ENCODE results near the gene GCG. TPM values are rescaled to one million over a fixed set of nuclear protein-coding genes. Genes with fewer than 3 reads are reported as not detected.

Gene GCG
- total RNA-seq, 1 experiment from 2014 or later = not detected

- BruUV-seq (replicated peaks) = no TSS peak
- ChIA-PET POLR2A (ENCODE audit: unreplicated experiment) (no interaction called here), CTCF (no interaction called here)
- H3K79me2 ChIP-seq (ENCODE audit: low read depth) = no peaks in the 10 kb centered on the region
- intact Hi-C loops (cut with micrococcal nuclease; ENCODE audit: unreplicated experiment) = loop anchor here (2.0 kb wide), 1 partner anchor 118 kb away; no protein-coding TSS in a partner anchor
- no peak overlapping the region for H3K4me3 ChIP-seq
- no peaks in the 10 kb centered on the region for H3K36me3 ChIP-seq (ENCODE audit: low read depth)
- no peak for DNase-seq
- TF ChIP-seq CTCF (conservative IDR thresholded peaks at IDR 0.05) (no peak), EZH2 (IDR thresholded peaks at IDR 0.05; ENCODE audit: low read depth) (no peak)
- no peaks in the 10 kb centered on the region for H4K20me1 ChIP-seq (ENCODE audit: insufficient read depth)
- no peaks in the 10 kb centered on the region for H3K9me2 ChIP-seq (ENCODE audit: insufficient read depth)
- H3K9me3 ChIP-seq (ENCODE audit: insufficient read depth, low read depth) = no peaks in the 10 kb centered on the region
- H2AFZ ChIP-seq = no peak overlapping the region
- no peak overlapping the region for H3K4me2 ChIP-seq
- no peak overlapping the region for H3K27ac ChIP-seq
- no peaks in the 10 kb centered on the region for H3K4me1 ChIP-seq (replicated peaks; ENCODE audit: insufficient read depth)
- no peaks in the 10 kb centered on the region for H3F3A ChIP-seq (ENCODE audit: insufficient read depth, low read depth)
- no peaks in the 10 kb centered on the region for H3K27me3 ChIP-seq (ENCODE audit: insufficient read depth, low read depth)
Measured at GRCh38 chr2:162125138-162125537, 26.9 kb downstream of the GCG start.

GRCh38 chr2:162123806-162124758 lies 28.0 kb downstream of the GCG start:
- Histone ChIP-seq H3K9me2 (ENCODE audit: insufficient read depth) (no peaks in the 10 kb centered on the region), H3K27me3 (ENCODE audit: insufficient read depth, low read depth) (no peaks in the 10 kb centered on the region), H3K27ac (no peak overlapping the region), H4K20me1 (ENCODE audit: insufficient read depth) (no peaks in the 10 kb centered on the region), H3F3A (ENCODE audit: insufficient read depth, low read depth) (no peaks in the 10 kb centered on the region), H3K36me3 (ENCODE audit: low read depth) (no peaks in the 10 kb centered on the region), H3K4me3 (no peak overlapping the region), H2AFZ (no peak overlapping the region), H3K9me3 (ENCODE audit: insufficient read depth, low read depth) (no peaks in the 10 kb centered on the region), H3K4me1 (replicated peaks; ENCODE audit: insufficient read depth) (no peaks in the 10 kb centered on the region), H3K79me2 (ENCODE audit: low read depth) (no peaks in the 10 kb centered on the region), H3K4me2 (no peak overlapping the region)
- intact Hi-C loops (cut with micrococcal nuclease; ENCODE audit: unreplicated experiment) = loop anchor here (1.0 to 5.0 kb wide), 3 partner anchors 117 to 538 kb away; no protein-coding TSS in a partner anchor
- ChIA-PET POLR2A (ENCODE audit: unreplicated experiment) (no interaction called here), CTCF (no interaction called here)
- DNase-seq = peak in 1 of 2 experiments; percentile 39
- no TSS peak for BruUV-seq (replicated peaks)
- TF ChIP-seq EZH2 (IDR thresholded peaks at IDR 0.05; ENCODE audit: low read depth) (no peak), CTCF (conservative IDR thresholded peaks at IDR 0.05) (peak; percentile 75)

- H3K27me3 ChIP-seq (ENCODE audit: insufficient read depth, low read depth) = no peaks in the 10 kb centered on the region
- peaks cover 5% of the 10 kb centered on the region; the same call in 1 of the 2 replicates for H3F3A ChIP-seq (ENCODE audit: insufficient read depth, low read depth)
- H4K20me1 ChIP-seq (ENCODE audit: insufficient read depth) = no peaks in the 10 kb centered on the region
- TF ChIP-seq CTCF (conservative IDR thresholded peaks at IDR 0.05) (no peak), EZH2 (IDR thresholded peaks at IDR 0.05; ENCODE audit: low read depth) (no peak)
- H3K36me3 ChIP-seq (ENCODE audit: low read depth) = no peaks in the 10 kb centered on the region
- no peaks in the 10 kb centered on the region for H3K9me3 ChIP-seq (ENCODE audit: insufficient read depth, low read depth)
- H3K9me2 ChIP-seq (ENCODE audit: insufficient read depth) = no peaks in the 10 kb centered on the region
- H3K27ac ChIP-seq = peak overlapping the region; percentile 56
- no TSS peak for BruUV-seq (replicated peaks)
- no peaks in the 10 kb centered on the region for H3K79me2 ChIP-seq (ENCODE audit: low read depth)
- no peak overlapping the region for H2AFZ ChIP-seq
- DNase-seq = peak; percentile 15 to 39
- intact Hi-C loops (cut with micrococcal nuclease; ENCODE audit: unreplicated experiment) = loop anchor here (1.0 kb wide), 2 partner anchors 45 to 91 kb away; no protein-coding TSS in a partner anchor
- peaks cover 17% of the 10 kb centered on the region for H3K4me1 ChIP-seq (replicated peaks; ENCODE audit: insufficient read depth)
- POLR2A ChIA-PET (ENCODE audit: unreplicated experiment) = interaction anchor here (0.7 kb wide), 1 partner anchor 874 kb away, joined by 6 read pairs; no protein-coding TSS in a partner anchor
- H3K4me3 ChIP-seq = no peak overlapping the region
- H3K4me2 ChIP-seq = peak overlapping the region; percentile 21; the same call in 1 of the 2 replicates
- CTCF ChIA-PET = no interaction called here
Measured at GRCh38 chr2:162118166-162119031, 33.6 kb downstream of the GCG start.
